MCF 10A (cell line): Measurements from ENCODE around the gene COA6. TPM values are rescaled to one million over a fixed set of nuclear protein-coding genes. Genes with fewer than 3 reads are reported as not detected.
A peak's percentile ranks its signal among the peaks of the same experiment; 100 is the strongest.

Experiments used
- Bru-seq: library from RNA; stranded (reverse); fragments of 400-500 nt; gene quantifications from one replicate; lab custom pipeline; 2021; lab: Mats Ljungman, UMichigan
- BruChase-seq, 2 experiments: library from RNA; stranded (reverse); fragments of 400-500 nt; gene quantifications; one replicate each; lab custom pipeline; 2021; lab: Mats Ljungman, UMichigan
- BruUV-seq: library from RNA; stranded (reverse); fragments of 400-500 nt; replicated peaks from 2 replicates; lab custom pipeline; 2021; lab: Mats Ljungman, UMichigan
- CTCF ChIA-PET: fragments of 300-600 bp; sonication (Branson Sonifier 250); formaldehyde crosslinking; extraction: SDS; loops from one replicate; lab custom pipeline; 2021; ENCODE audit warnings: antibody characterized with exemption, inconsistent platforms; lab: Yijun Ruan, JAX
- POLR2A ChIA-PET: fragments of 300-600, 350-650 bp; sonication (Branson Sonifier 250); formaldehyde crosslinking; extraction: SDS; loops from one replicate; lab custom pipeline; 2020; ENCODE audit warnings: antibody characterized with exemption, inconsistent platforms; lab: Yijun Ruan, JAX
- DNase-seq: peaks from one replicate; pipeline ENCODE4 v3.0.0-alpha.2; 2018; ENCODE audit not compliant: unreplicated experiment
- H3K27ac Mint-ChIP-seq: one replicate; pipeline ENCODE4 v1.8.0; 2022; ENCODE audit warnings: mild to moderate bottlenecking, low read depth, mixed read lengths; ENCODE audit not compliant: unreplicated experiment
- H3K27me3 Mint-ChIP-seq: one replicate; pipeline ENCODE4 v1.8.0; 2022; ENCODE audit warnings: mixed read lengths; ENCODE audit not compliant: insufficient read depth, unreplicated experiment
- H3K36me3 Mint-ChIP-seq: one replicate; pipeline ENCODE4 v1.8.0; 2022; ENCODE audit warnings: mild to moderate bottlenecking, moderate library complexity, mixed read lengths; ENCODE audit not compliant: insufficient read depth, unreplicated experiment
- H3K4me1 Mint-ChIP-seq: one replicate; pipeline ENCODE4 v1.8.0; 2022; ENCODE audit warnings: mixed read lengths; ENCODE audit not compliant: insufficient read depth, unreplicated experiment
- H3K4me3 Mint-ChIP-seq: one replicate; pipeline ENCODE4 v1.8.0; 2022; ENCODE audit warnings: mild to moderate bottlenecking, moderate library complexity, mixed read lengths; ENCODE audit not compliant: unreplicated experiment
- H3K9me3 Mint-ChIP-seq: one replicate; pipeline ENCODE4 v1.8.0; 2022; ENCODE audit warnings: mixed read lengths; ENCODE audit not compliant: unreplicated experiment
- CTCF ChIP-seq: fragments of 200-600 bp; IDR thresholded peaks from one replicate; pipeline ENCODE4 v1.8.0; 2022; ENCODE audit warnings: antibody characterized with exemption, mild to moderate bottlenecking; ENCODE audit not compliant: unreplicated experiment
- intact Hi-C: fragments of 100-400 bp; cut with micrococcal nuclease; formaldehyde crosslinking; loops from 2 replicates; pipeline ENCODE4 v1.14.1; 2022
- long read RNA-seq: library from polyadenylated mRNA; stranded (forward); transcript quantifications from one replicate; pipeline ENCODE4 v2.0.0, GENCODE V29; 2022
- total RNA-seq: library from RNA; stranded (reverse); gene quantifications from 2 replicates; pipeline ENCODE4 v1.2.3, GENCODE V29; 2022

COA6 gene
- total RNA-seq: 114 and 115 TPM in 2 replicates
- percentile 85 among the genes with signal in this experiment for Bru-seq, nascent RNA
- percentile 86 among the genes with signal in this experiment for BruChase-seq, experiment 1, labeled RNA remaining after a 6-hour chase
- percentile 80 among the genes with signal in this experiment for BruChase-seq, experiment 2, labeled RNA remaining after a 2-hour chase
- long read RNA-seq, transcript COA6-203 (3 exons, 710 nt): major isoform, 150 of 199 reads
- long read RNA-seq, transcript COA6-202 (3 exons, 641 nt): minor isoform, 33 of 199 reads
- long read RNA-seq, transcript COA6-201 (2 exons, 1,013 nt): minor isoform, 7 of 199 reads
- long read RNA-seq, partial matches to known transcripts: 2 of 199 reads
- long read RNA-seq, other reads (novel, unspliced or antisense): 7 of 199 reads

- Mint-ChIP-seq H3K4me3 (peak within 1 kb of the TSS; percentile 91), H3K4me1 (peaks cover 44% of the 10 kb centered on the region), H3K27ac (peak within 1 kb of the TSS; percentile 98), H3K36me3 (peaks cover 38% of the 10 kb centered on the region), H3K9me3 (no peaks in the 10 kb centered on the region), H3K27me3 (no peaks in the 10 kb centered on the region)
- peak; percentile 100 for DNase-seq
- BruUV-seq: TSS peak; percentile 50
- no peak for TF ChIP-seq CTCF
- intact Hi-C loops: loop anchor here (1.0 to 10.0 kb wide), 6 partner anchors 17 to 259 kb away; partner anchors contain the start of gene TARBP1
- POLR2A ChIA-PET: interaction anchor here (0.6 to 7.1 kb wide), 75 partner anchors 10 to 1057 kb away, joined by 3 to 218 read pairs (median 5); partner anchors contain the start of genes RBM34 and TARBP1
- CTCF ChIA-PET: interaction anchor here (0.6 to 2.5 kb wide), 11 partner anchors 8 to 1058 kb away, joined by 3 to 8 read pairs (median 3); no protein-coding TSS in a partner anchor
Observed at GRCh38 chr1:234373064-234373958, at the start of gene COA6. TSS of gene COA6 (plus strand) at chr1:234373456. CDS start at chr1:234373467, 11 bp downstream.

GRCh38 chr1:234324821-234325220 lies 48.4 kb upstream of the COA6 start:
- Mint-ChIP-seq H3K9me3 (no peaks in the 10 kb centered on the region), H3K27ac (no peak overlapping the region), H3K4me1 (no peaks in the 10 kb centered on the region), H3K36me3 (peaks cover 4% of the 10 kb centered on the region), H3K4me3 (no peak overlapping the region), H3K27me3 (peaks cover 14% of the 10 kb centered on the region)
- BruUV-seq: no TSS peak
- ChIA-PET CTCF (interaction anchor here (0.5 to 11.9 kb wide), 12 partner anchors 8 to 883 kb away, joined by 3 to 233 read pairs (median 4); no protein-coding TSS in a partner anchor), POLR2A (no interaction called here)
- intact Hi-C loops: loop anchor here (10.0 kb wide), 2 partner anchors 150 to 930 kb away; partner anchors contain the start of gene TARBP1
- TF ChIP-seq CTCF: no peak
- DNase-seq: no peak

- DNase-seq: no peak
- H3K4me3 Mint-ChIP-seq: no peak overlapping the region
- ChIA-PET CTCF (interaction anchor here (0.5 to 11.9 kb wide), 31 partner anchors 9 to 1031 kb away, joined by 3 to 233 read pairs (median 6); partner anchors contain the start of gene PCNX2), POLR2A (interaction anchor here (0.6 to 0.8 kb wide), 4 partner anchors 14 to 73 kb away, joined by 3 to 4 read pairs (median 3); no protein-coding TSS in a partner anchor)
- H3K36me3 Mint-ChIP-seq: peaks cover 3% of the 10 kb centered on the region
- H3K27ac Mint-ChIP-seq: no peak overlapping the region
- no TSS peak for BruUV-seq
- peaks cover 14% of the 10 kb centered on the region for H3K27me3 Mint-ChIP-seq
- no peaks in the 10 kb centered on the region for H3K4me1 Mint-ChIP-seq
- no peak for TF ChIP-seq CTCF
- H3K9me3 Mint-ChIP-seq: no peaks in the 10 kb centered on the region
- intact Hi-C loops: loop anchor here (1.0 to 10.0 kb wide), 6 partner anchors 47 to 931 kb away; partner anchors contain the start of genes COA6 and TARBP1
Observed at GRCh38 chr1:234325878-234326496, 47.3 kb upstream of the COA6 start.
